ENCODE results near the gene ACTR3. TPM values are rescaled to one million over a fixed set of nuclear protein-coding genes. Genes with fewer than 3 reads are reported as not detected.

The ACTR3 gene
- total RNA-seq, 1 donor from 2014 or later = 181 TPM

DNA sequence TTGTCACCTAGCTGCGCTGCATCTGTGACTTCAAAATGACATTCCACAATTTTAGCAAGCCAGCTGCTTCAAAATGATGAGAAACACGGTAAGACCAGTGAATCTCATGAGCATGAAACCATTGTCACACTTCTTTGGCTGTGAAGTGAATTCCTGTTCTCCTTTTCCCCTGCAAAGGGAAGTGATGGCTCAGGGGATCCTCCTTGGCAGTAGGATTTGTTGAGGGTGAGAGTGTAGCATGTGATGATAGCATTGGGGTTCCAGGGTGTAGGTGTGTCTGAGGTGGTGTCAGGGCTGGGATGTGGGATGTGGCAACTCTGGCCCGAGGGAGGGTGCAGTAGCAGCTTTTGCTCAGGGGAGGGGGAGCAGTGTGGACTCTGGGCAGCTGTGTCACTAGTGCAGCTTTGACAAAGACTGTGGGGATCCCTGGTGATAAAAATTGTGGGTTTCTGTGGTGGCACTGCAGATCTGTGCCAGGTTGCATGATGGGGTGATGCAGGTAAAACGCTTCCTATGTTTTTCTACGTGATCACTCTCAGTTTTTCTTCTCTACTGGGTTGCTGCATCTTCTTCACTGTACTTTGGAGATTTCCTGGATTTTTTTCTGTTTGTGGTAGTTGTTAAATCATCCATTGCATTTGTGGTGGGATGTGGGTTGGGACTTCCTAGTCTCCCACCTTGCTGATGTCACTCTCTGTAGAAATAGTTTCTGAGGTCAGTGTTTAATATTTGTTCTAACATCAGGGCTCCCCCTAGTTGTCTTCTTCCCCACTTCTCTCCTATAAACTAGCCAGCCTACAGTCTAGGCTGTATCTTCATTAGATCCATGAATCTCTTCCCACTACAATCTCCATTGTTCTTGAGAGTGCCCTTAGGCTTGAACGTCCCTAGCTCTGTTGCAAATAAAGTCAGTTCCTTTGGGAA is 107.0 kb downstream of the ACTR3 start:
- DNase-seq (ENCODE audit: low spot score) = no peak

DNA sequence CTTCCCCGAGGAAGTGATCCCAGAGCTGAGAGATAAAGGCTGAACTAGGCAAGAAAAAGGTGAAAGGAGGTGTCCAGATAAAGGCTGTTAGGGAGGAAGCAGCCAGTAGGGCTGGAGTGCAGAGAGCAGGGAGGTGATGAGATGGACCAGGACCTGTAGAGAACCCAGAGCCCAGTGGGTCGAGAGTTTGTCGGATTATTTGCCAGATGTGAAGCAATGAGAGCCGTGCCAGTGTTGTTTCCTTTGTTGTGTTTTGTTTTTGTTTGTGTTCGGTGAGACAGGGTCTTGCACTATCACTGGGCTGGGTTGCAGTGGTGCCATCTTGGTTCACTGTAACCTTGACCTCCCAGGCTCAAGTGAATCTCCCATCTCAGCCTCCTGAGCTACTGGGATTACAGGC is 111.3 kb downstream of the ACTR3 start:
- no peak for DNase-seq (ENCODE audit: low spot score)

DNA sequence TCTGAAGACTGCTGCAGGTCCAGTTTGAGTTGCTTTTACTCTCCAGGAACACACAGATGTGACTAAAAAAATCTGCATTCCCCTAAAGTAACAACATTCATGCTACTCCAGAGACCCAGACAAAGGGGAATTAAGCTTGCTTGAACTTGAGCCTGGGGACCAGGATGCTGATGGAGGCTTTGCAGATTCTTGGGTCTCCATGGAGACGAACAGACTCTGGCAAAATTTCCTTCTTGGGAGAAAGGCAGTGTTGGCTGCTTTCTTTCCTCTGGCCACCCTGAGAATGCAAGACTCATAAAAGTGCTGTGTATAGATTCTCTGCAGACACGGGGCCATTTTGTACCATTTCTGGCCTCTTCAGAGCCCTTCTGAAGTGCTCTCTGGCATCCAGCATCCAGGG is 112.0 kb downstream of the ACTR3 start:
- DNase-seq (ENCODE audit: low spot score) = no peak

DNA sequence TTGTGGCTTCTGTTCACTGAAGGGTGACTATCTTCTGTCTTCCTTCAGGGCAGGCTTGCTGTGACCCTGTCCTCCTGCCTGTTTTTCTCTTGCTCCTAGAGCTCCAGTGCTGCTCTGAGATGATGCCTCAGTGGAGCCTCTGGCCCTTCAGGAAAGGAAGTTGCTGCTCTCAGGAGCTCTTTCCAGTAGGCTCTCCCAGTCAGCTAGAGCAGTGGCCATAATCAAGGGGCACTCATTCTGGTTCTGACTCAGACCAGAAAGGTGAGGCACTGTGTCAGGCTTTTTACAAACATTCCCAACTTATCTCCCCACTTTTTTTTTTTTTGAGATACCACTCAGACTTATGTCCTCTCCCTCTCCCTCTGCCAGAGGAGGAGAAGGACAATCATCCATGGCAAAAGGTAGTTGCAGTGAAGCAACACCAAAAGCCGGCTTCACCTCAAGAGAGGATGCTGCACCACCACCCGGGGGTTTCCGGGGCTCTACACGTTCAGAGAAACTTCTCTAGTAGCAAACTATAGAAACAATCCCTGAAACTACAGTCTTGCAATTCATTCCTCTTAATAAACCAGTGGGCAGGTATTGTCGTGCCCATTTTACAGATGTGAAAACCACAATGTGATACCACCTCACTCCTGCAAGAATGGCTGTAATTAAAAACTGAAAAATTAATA is 115.4 kb downstream of the ACTR3 start:
- no peak for DNase-seq (ENCODE audit: low spot score)

DNA sequence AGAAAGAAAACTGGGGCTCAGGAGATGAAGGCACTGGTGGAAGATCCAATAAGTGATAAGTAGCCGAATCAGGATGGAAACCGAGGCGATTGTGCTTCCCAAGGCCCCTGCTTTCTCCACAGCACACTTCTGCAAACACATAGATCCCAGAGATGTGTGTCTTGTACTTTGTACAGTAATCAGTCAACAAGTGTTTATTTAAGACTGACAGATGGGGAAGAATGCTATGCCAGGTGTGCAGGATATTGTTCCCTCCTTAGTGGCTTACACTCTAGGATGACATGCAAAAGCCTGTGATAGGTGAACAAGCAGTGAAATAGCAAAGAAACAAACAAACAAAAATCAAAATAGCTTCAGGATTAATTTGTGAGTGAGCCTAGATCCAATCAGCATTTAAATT is 116.6 kb downstream of the ACTR3 start:
- DNase-seq (ENCODE audit: low spot score) = no peak

DNA sequence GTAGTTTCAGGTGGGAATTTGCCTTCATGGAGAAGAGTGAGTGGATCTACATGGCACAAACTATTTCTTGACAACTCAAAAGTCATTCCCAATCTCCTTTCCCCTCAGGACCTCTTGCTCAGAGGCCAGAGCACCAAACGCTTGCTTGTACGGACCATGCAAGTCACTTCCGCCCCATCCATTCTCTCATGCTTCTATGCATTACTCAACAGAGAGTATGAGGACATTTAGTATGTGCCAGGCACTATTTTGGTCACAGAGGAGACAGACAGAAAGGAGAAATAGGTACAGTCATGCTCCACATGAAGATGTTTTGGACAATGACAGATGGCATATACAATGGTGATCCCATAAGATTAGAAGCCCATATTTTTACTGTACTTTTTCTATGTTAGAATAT is 117.5 kb downstream of the ACTR3 start:
- DNase-seq (ENCODE audit: low spot score) = no peak

DNA sequence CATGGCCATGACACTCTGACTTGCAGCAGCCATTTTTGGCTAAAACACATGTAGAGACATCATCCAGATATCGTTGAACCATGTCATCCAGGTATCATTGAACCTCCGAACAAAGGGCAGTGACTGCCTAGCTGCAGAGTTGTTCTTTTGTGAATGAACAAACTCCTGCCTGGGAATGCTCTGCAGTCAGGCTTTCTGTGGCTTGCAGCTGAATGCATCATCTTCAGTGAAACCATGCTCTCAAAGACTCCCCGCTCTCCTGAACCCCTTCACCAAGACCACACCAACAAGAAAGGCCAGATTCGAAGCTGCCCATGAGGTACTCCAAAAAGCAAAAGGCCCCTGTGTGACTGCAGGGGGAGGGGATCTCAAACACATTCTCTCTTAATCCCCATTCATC is 118.8 kb downstream of the ACTR3 start:
- no peak for DNase-seq (ENCODE audit: low spot score)

DNA sequence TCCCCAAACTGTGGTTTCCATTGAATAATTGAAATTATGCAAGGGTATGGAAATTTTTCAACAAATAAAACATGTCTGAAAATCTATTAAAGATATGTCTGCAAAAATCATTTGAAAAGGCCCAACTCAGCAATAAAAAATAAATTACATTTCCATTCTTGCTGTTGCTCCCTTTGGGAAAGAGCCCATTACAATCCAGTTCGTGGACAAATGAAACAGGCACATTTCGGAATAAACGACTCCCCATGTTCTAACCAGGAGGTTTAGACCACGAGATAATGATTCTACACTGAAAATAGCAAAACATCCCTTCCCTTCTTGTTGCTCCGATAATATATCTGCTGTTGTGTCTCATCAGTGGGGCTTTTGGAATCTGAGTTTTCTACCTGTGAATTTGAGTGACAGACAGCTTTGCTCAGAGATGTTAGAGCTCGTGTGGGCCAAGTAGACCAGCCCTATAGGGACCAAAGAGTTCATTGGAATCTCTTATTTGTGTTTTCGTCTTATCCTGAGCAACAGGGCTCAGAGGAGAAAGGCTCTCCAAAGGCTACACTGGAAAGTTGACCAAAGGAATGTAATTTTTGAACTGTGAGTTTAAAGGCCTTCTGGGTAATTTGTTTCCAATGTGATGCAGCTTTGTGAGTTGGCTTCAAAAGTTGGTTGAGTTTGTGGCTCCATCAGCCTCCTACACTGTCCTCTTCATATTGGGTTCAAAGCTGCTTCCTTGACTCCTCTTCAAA is 119.5 kb downstream of the ACTR3 start:
- no peak for DNase-seq (ENCODE audit: low spot score)

DNA sequence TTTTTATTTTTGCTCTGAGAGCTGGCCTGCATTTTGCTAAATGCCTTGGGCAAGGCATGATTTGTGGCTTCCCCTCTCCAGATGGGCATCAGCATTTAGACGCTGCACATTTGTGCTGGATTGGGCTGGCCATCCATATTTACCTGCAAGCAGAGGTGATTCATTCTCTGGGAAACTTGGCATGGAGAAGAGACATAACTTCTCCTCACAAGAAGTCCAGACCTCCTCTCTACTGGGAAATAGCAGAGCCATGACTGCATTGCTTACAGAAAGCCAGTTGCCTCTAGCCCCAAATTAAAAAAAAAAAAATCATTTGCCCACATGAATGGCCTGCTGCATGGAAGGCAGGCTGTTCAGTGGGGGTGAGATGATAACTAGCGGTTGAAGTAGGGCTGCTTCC is 120.1 kb downstream of the ACTR3 start:
- DNase-seq (ENCODE audit: low spot score) = no peak

DNA sequence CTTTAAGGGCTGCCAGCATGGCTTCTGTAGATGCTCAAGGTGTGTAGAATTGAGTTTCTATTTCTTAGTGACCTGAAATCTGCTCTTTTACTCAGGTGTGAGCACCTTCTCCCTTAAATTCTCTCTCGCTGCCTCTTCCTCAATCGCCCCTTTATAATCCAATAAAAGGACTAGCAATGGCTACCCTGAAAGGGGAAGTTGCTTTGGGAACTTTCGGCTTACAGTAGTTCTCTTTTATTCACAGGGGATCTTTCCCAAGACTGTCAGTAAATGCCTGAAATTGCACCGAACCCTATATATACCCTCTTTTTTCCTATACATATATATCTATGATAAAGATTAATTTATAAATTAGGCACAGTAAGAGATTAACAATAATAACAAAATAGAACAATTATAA is 121.8 kb downstream of the ACTR3 start:
- no peak for DNase-seq (ENCODE audit: low spot score)

Other genes starting within 250 kb of the ACTR3 start
- 61.6 TPM for gene SLC35F5, start 133.4 kb upstream of the ACTR3 start, total RNA-seq

Data from mesenteric fat pad (tissue), 1 donor.